NAMALWA (cell line): ENCODE measurements around the gene SDK1.

Experiments
- DNase-seq: peaks from one replicate; pipeline ENCODE4 v3.0.0-alpha.2; 2015; ENCODE audit warnings: low spot score

SDK1 gene

GRCh38 chr7:4050126-4050660, 749.1 kb downstream of the SDK1 start:
- no peak for DNase-seq

- DNase-seq = no peak
These were observed 750.6 kb downstream of the SDK1 start for GRCh38 chr7:4051696-4052095.

GRCh38 chr7:4052130-4052529, 751.1 kb downstream of the SDK1 start:
- no peak for DNase-seq

GRCh38 chr7:4054158-4054557, 753.1 kb downstream of the SDK1 start:
- no peak for DNase-seq

GRCh38 chr7:4056552-4057288, 755.7 kb downstream of the SDK1 start:
- DNase-seq = no peak

- no peak for DNase-seq
These were observed 756.2 kb downstream of the SDK1 start for GRCh38 chr7:4057289-4057616.

- no peak for DNase-seq
These were observed 757.1 kb downstream of the SDK1 start for GRCh38 chr7:4058158-4058557.

- DNase-seq = no peak
These were observed 764.1 kb downstream of the SDK1 start for GRCh38 chr7:4065190-4065589.

- DNase-seq = no peak
These were observed 765.2 kb downstream of the SDK1 start for GRCh38 chr7:4066206-4066605.

GRCh38 chr7:4066626-4067475, 765.8 kb downstream of the SDK1 start:
- no peak for DNase-seq

- DNase-seq = no peak
These were observed 766.4 kb downstream of the SDK1 start for GRCh38 chr7:4067476-4067760.

- DNase-seq = no peak
These were observed 766.8 kb downstream of the SDK1 start for GRCh38 chr7:4067874-4068273.

GRCh38 chr7:4068286-4068685, 767.2 kb downstream of the SDK1 start:
- DNase-seq = no peak

GRCh38 chr7:4069268-4070095, 768.4 kb downstream of the SDK1 start:
- DNase-seq = no peak

GRCh38 chr7:4070214-4070613, 769.2 kb downstream of the SDK1 start:
- DNase-seq = no peak

GRCh38 chr7:4071370-4072058, 770.5 kb downstream of the SDK1 start:
- no peak for DNase-seq

GRCh38 chr7:4072161-4072925, 771.3 kb downstream of the SDK1 start:
- DNase-seq = no peak

GRCh38 chr7:4073052-4073451, 772.0 kb downstream of the SDK1 start:
- DNase-seq = no peak

- DNase-seq = no peak
These were observed 772.7 kb downstream of the SDK1 start for GRCh38 chr7:4073750-4074149.

- no peak for DNase-seq
These were observed 773.4 kb downstream of the SDK1 start for GRCh38 chr7:4074407-4074806.

- DNase-seq = no peak
These were observed 773.9 kb downstream of the SDK1 start for GRCh38 chr7:4074994-4075393.
